Stimulated activated CD8-positive, alpha-beta memory T cell treated with anti-CD3 and anti-CD28 coated beads, Interleukin-4, amount 100 ng/mL, for 4 hours (primary cell): ENCODE data around the gene HOXB6.

Experiments used
- DNase-seq, 2 donors: peaks; one replicate each; pipeline ENCODE4 v3.0.0-alpha.2; 2020; ENCODE audit warnings: low read depth in 2 of 2, low spot score in 1 of 2

Gene HOXB6

DNA sequence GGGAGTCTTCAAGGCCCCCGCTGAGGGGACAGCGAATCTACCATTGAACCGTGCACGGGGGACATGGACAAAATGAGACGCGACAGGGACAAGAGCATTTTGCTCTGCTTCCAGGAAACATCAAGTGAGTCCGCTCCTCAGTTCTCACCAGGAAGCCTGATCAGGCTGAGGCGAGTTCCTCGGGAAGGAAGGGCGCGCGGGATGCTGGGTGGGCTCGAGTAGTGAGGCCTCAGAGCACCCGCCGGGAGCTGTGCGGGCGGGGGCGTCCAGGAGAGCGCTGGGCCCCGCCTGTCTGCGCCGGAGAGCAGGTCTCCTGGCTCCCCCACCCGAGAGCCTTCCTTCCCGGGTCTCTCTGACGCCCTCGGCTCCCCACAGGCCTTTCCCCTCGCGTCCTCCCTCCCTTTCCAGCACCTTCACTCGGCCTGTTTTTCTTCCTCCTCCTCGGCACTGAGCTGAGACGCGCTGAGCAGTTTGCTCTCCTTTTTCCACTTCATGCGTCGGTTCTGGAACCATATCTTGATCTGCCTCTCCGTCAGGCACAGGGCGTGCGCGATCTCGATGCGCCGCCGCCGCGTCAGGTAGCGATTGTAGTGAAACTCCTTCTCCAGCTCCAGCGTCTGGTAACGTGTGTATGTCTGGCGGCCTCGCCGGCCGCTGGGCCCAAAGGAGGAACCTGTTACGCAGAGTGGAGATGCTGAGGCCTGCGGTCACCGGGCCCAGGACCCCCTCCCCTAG is 8.6 kb downstream of the HOXB6 start:
- DNase-seq, result no peak

DNA sequence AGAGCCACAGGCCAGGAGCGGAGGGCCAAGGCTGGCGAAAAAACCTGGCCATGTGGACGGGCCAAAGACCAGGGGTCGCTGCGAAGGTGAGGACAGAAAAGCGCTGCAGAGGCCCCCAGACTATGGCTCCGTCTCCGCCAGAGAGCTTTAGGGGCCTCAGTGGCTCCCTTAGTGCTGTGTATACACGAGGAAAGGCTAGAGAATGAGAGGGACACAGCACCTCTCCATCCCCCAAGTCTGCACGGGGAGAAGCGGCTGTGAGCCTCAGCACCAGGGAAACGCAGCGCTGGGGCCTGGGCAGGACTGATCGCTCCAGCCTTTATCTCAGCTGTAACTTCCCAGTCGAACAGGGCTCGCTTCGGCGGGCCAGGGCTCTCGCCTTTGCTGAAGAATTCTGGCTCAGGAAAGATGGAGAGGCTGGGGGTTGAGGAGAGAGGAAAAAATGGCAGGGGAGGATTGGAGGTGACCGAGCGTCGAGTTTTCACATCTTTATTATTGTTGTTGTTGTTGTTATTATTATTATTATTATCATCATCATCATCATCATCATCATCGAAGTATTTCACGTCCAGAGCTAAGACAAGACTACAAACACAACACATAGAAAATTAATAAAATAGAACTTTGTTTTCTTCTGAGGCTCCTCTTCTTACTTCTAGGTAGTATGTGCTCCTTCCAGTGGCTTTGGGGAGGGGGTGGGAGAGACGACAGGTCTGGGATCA is 9.3 kb downstream of the HOXB6 start:
- no peak for DNase-seq

DNA sequence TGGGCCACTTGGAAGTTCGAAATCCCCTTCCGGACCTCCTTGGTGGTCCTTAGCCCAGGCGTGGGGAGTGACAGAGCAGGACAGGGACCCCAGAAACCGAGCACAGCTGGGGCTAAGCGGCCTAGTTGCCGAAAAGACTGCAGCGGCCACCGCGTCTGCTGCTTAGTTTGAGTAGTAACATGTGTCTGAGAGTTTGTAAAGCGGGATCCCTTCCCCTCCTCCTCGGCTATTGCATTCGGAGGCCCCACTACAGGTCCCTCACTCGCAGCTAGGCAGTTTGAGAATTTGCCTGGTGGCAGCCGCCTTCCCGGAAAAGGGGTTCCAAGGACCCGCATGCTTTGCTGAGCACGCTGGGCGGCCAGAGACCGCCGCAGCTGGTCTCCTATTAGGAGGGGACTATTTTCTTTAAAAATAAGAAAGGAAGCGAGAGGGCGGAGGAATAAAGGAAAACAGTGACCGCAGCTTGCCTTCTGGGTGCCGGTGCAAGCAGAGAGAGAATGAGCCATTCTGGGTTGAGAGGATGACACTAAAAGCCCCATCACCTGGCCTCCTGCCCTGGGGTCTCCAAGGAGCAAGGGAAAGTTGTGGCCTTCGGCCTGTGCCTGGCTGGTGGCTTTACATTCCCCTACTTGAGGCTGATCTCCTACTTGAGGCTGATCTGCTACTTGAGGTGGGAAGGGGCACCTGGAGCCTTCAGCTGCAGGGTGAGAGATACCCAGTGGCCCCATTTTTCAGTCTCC is 10.1 kb downstream of the HOXB6 start:
- DNase-seq, result no peak

DNA sequence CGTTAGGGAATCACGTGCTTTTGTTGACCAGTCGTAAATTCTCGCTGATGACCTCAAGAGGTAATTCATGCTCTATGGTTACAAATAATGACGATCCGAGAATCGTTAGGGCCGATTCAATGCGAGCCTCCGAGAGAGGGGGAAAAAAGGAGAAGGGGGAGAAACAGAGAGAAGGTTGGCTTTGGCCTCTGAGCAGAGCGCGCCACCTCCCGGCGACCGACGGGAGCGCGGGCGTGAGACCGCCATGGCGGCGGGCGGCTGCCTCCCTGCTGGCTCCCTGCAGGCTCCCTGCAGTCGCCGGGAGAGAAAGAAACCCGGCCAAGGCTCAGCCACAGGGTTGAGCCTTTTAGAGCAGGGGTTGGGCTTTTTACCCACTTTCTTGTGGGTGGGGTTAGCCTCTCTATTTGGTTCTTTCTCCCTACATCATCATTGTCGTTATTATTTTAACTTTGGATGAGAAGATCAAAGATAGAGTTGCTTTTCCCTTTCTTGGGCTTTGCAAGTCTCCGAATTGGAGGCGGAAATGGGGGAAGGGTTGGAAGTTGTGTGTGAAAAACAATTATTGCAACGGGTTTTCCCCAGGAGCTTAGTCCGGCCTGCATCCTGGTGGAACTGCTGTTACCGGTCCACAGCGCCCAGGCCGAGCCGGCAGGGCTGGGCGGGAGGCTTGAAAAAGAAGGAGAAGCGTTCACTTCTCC is 10.8 kb downstream of the HOXB6 start:
- peak in 1 of 2 donors; percentile 58 for DNase-seq

DNA sequence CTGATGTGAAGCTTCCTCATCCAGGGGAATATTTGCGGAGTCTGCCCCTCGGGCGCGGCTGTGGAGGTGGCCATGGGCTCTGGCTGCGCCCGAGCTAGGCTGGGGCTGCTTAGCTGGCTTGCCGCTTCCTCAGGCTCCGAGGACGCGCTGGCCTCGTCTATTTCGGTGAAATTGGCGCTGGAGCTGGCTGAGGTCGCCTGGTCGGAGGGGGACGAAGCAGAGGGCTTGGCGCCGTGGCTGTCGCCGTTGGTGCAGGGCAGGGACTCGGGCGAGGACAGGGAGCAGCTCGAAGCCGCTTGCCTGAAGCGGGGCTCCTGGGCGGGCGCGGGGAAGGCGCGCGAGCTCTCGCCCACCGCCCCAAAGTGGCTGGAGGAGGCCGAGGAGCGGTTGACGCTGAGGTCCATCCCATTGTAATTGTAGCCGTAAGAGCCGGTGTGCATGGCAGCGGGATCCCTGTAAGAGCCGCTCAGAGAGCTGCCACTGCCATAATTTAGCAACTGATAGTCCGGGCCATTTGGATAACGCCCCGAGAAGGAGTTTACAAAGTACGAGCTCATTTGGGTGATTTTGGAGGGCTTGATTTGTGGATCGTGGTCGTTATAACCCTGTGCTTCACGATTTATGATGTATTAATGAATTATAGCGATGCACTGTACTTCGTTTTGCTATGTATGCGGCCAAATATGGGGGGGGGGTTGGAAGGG is 11.5 kb downstream of the HOXB6 start, which contains the start of gene HOXB5:
Gene HOXB5 (minus strand): TSS at position 654 of the 704 bp plus-strand sequence. CDS start 97 bp downstream, at position 557.
- no peak for DNase-seq

DNA sequence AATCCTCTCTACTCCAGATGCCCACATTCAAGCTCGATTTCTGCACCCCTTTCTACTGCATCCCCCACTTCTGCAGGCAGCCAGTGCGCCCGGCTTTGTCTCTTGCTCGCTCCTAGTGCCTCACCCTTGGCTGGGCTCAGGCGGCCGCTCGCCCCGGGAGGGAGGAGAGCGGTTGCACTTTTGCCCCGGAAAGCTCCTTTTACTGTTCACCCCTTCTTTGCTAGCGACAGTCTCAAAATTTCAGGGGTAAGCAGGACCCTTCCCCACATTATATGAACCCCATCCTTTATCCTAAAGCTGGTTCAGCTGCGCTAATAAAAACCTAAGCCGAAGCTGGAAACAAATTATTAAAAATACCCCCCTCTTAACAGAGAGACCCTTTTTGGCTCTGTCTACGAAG is 12.2 kb downstream of the HOXB6 start:
- DNase-seq, result no peak

DNA sequence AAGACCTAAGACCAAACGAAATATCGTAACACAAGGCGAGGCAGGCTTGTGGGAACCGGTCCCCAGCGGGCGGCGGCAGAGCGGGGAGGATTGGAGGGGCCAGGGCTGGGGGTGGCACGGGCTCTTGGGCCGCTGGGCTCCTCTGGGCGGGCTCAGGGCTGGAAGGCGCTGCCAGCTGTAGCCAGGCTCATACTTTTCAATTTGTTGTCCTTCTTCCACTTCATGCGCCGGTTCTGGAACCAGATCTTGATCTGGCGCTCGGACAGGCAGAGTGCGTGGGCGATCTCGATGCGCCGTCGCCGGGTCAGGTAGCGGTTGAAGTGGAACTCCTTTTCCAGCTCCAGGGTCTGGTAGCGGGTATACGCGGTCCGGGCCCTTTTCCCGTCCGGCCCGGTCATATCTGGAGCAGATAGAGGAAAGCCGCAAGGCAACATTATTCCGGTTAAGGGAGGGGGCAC is 12.7 kb downstream of the HOXB6 start:
- DNase-seq, result no peak

DNA sequence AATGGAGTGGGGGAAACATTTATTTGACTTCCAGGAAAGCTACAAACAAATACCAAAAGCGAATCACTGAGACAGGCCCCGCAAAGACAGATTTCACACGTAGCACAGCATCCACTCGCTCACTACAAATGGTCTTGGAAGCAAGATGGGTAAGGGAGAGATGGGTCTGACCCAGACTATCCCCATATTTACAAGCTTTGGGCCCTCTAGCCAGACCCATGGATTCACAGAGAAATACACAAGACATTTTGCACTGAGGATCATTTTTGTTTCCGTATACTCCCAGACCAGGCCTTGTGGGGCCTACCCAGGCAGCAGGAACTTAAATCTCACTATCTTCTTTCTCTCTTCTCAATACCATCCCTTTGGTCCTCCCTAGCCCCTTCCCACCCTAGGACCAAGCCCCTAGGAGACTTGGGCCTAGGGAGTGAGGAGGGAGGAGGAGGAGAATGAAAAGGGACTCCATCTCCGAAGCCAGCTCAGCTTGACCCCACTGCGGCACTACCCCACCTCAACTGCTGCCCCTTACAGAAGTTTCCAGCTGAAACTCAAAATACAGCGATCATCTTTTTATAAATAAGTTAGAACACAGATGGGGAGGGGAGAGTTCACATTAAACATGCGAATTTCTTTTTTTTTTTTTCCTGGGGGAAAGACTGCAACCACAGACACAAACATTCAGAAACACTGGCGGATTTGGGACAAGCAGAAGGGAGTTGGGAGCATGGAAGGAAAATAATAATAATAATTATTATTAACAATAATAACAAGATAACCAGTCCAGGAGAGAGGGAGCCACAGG is 13.3 kb downstream of the HOXB6 start:
- no peak for DNase-seq

DNA sequence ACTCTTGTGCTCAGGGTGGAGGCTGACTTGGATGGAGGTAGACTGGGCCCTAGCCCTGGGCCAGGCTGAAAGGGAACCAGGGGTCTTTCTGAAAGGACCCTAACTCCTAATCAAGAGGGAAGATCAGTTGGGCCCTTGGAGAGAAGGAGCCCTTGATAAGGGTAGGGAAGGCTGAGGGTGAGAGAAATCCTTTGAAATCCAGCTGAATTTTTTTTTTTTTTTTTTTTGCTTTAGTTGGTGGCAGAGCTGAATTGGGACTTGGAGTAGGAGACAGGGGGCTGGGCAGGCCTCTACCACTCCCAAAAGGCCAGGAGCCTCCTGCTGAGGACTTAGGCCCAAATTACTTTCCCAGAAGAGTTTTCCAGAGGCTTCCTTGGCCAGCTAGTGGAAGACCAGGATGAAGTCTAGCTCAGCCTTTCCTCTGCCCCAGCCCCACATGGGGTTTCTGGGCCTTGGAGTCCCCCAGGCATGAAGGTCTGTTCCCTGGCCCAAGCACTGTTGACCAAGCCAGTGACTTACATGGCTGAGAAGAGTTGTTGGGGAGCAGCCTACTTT is 14.1 kb downstream of the HOXB6 start:
- no peak for DNase-seq

DNA sequence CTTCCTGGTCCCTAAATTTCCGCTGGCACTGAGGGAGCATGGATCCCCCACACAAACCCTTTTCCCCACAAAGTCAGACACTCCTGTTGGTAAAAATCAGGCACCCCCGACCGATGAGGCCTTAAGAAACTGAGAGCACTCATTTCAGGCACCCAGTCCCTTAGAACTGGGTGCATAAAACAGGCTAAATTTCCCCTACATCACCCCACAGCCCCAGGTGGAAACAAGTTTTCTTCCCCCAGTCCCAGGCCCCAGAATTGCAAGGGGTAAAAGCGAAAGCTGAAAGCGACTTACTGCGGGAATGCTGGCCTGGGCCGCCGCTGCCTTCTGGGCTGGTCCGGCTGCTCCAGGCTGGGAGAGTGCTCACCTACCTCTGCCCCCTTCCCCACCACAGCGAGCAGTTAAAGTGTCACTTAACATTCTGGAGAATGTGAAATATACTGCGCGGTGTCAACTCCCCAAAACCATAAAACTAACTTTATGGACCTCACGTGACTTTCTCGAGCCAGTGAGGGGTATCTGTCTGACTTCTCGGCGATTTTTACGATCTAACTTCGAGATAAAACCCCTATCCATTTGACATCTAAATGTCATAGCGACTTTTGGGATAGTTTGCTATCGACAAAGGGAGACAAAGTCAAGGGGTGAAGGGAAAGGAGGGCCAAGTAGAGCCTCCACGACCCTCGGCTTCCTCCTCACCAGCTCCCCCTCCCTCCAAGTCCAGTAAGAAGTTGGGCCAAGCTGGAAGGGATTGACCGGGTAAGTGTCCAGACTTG is 14.8 kb downstream of the HOXB6 start, which contains the start of gene HOXB3:
Gene HOXB3 (minus strand): TSS at position 411 of the 776 bp plus-strand sequence. CDS start 37,767 bp downstream, outside the sequence.
- DNase-seq, result no peak

DNA sequence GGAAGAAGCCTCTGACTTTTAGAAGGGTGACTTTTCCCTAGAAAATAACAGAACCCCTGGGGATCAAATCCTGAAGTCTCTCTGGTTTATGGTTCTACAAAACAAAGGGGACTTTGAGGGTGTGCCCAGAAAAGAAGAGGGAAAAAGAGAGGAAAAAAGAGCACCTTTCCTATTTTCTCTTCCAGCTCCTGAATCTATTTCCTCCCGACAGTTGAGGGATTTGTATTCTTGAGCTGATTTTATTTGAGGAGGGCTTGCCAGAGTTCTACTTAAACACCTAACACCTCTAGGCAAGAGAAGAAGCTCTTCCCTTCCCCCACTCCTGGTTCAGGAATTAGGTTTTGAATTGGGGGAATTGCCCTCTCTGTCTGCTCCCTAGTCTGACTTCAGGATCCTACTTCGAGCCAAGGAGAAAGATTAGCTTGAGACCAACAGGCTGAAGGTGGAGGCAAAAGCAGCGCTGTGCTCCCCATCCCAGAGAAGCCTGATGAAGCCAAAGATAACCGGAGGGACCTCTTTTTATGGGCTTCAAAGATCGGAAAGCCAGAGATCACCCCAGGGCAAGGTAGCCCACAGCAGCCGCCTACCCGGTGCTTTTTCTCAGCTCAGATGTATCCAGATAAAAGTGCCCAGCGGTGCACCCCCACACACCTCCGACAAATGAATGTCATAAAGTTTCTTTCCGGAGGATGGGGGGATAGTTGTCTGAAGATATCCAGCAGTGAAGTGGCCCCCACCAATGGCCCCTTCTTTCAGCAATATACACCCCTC is 15.5 kb downstream of the HOXB6 start:
- no peak for DNase-seq

DNA sequence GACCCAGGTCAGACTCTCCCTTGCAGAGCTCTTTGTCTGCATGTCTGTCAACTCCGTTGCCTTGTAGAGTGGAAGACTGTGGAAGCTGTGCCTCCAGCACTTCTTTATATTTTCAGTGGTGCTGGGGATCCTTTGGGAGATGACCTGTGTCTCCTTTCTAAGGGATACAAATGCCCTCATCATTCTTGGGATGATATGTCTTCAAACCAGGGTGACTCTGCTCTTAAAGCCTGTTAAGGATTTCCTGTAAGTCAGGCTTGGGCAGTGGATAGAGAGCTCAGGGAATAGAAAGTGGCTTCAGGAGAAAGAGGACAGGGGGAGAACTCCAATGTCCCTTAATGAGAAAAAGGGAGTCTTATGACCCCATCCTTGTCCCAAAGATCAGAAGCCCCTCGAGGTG is 16.3 kb downstream of the HOXB6 start:
- no peak for DNase-seq

DNA sequence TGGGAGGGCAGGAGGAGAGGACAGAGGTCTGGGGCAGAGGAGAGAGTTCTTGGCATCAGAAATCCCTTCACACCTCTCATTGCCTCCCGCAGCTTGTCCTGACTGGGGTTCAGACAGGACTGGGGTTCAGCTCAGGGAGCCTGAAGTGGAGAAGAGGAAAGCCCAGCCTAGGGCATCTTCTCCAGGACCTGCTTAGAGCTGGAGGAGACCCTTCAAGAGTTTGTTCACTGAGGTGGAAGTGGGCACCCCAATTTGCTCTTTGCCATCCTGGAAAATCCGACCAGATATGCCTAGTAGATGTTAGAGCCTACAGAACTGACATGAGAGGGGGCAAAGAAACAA is 16.7 kb downstream of the HOXB6 start:
- DNase-seq, result no peak

DNA sequence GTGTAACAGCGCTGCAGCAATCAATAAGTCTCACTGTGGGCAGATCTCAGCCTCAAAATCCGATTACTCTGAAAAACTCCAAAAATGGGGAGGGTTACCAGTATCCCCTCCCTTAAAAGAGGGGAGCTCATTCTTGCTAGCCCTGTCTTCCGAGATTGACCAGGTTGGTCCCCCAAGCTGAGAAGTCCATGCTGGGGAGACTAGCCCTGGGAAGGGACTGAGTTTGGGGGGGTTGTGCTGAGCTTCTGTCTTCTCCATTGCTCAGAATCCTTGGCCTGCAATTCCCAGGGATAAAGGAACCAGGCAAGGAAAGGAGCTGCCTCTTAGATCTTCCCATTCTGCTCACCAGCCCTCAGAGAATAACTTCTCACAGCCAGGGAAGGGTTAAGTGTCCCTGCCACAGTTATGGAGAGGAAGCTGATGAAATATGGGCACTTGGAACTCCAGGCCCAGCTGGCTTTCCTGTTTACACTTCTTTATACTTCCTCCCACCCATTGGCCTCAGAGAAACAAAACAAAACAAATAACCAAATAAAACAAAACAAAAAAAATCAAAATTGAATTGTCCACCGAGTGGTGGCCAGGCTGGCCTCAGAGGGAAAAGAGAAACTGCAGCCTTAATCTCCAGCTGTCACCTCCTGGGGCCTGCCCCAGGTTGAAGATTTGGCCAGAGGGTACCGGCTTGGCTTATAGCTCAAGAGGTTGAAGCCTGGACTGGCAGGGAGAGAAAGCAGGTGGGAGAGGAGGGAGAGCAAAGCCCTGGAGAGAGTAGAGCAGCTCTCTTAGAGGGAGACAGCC is 17.3 kb downstream of the HOXB6 start:
- DNase-seq, result no peak

DNA sequence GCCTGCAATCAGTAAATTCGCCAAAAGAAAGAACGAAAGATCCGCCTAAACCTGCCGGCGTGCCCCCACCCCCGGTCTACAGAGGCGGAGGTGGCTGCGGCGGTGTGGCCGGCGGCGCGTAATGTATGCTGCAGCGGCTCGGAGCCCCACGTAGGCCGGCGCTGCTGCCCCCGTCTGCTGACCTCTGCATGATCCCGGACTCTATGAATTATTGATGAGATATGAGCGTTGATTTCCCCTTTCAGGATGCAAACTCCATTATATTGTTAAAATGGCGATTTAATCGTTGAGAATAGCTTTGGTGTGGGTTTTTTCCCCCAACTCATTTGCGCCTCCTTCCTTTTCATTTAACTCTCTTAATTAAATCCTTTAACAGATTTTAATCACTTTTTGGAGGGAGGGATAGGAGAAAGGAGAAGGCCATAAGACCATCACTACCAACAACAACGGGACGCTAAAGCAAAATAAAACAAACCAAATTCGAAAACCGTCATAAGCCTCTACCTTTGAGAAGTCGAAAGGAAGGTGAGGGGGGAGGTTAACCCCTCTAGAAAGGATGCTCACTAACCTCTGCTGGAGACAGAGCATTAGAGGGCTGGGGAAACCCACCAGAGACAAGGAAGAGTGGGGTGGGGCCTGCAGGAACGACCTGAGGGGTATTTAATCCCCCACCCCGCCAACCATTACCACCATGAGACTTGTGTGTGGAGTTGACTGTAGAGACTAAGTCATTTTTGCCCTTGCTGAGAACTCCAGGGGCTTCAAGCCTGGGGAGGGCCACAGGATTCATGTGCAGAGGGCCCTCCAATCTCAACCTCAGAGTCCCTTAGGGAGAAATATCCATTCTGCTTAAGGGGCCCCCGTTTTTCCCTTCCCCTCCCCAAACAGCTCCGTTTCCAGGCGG is 18.2 kb downstream of the HOXB6 start:
- no peak for DNase-seq

DNA sequence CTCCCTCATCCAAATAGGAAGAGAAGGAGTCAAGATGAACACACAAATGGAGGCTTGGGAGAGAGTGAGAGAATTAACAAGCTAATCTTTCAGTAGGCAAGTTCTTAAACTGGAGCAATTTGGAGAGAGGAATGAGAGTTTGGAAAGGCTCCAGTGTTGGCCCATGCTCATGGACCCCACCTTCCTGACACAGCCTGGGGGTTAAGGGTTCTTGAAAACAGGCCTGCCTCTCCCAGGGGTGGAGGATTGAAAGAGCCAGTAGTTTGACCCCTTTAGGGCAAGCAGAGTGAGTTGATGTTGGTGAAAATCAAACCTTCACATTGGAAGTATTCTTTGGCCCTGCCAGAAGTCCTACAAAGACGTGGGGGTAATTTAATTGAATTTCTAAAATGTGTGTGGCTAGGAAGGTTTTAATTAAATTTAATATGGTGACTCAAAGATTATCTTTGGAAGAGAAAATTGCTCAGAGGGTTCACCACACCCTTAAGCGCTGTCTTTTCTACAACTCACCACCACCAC is 20.5 kb downstream of the HOXB6 start:
- DNase-seq, result no peak
